ENCODE results near the gene FIBIN.

- TF ChIP-seq POLR2A (IDR thresholded peaks at IDR 0.05) (no peak), CTCF (IDR thresholded peaks at IDR 0.05 in 8 of 11, conservative IDR thresholded peaks at IDR 0.05 in 3 of 11) (no peak), POLR2AphosphoS5 (IDR thresholded peaks at IDR 0.05) (no peak)
Measured at GRCh38 chr11:27020751-27021150, 26.8 kb downstream of the FIBIN start.
